CD4-positive, alpha-beta T cell (primary cell): ENCODE data around the gene CNTFR. TPM values are rescaled to one million over a fixed set of nuclear protein-coding genes. Genes with fewer than 3 reads are reported as not detected.

Source experiments
- ATAC-seq: fragments of 200-7000 bp; cut with Tn5 transposase; one replicate; pipeline ENCODE4 v1.10.0; 2022; ENCODE audit warnings: mild to moderate bottlenecking; ENCODE audit not compliant: poor library complexity
- CTCF ChIA-PET: fragments of 350-600 bp; sonication (Branson Sonifier 250); formaldehyde crosslinking; loops from one replicate; lab custom pipeline; 2021; ENCODE audit warnings: antibody characterized with exemption, inconsistent platforms; lab: Charles Lee
- POLR2A ChIA-PET: fragments of 350-600 bp; sonication (Branson Sonifier 250); formaldehyde crosslinking; loops from one replicate; lab custom pipeline; 2021; ENCODE audit warnings: antibody characterized with exemption, inconsistent platforms; lab: Charles Lee
- DNase-seq, 14 experiments: peaks; one replicate each; pipeline ENCODE4 v3.0.0-alpha.2; 2013 to 2020; ENCODE audit warnings: mixed read lengths in 2 of 14
- H3K27ac ChIP-seq, 2 donors: one replicate each; pipeline versions ENCODE4 v1.5.1 to v1.7.0; 2013; ENCODE audit warnings: low read length in 2 of 2, low read depth in 1 of 2, mild to moderate bottlenecking in 1 of 2
- H3K27me3 ChIP-seq, 2 experiments: 1 replicate in 1 of 2; 2 replicates in 1 of 2; pipeline versions ENCODE4 v1.6.1 to v1.7.0; 2013; ENCODE audit warnings: low read length in 2 of 2, control low read depth in 1 of 2, mild to moderate bottlenecking in 1 of 2, moderate library complexity in 1 of 2; ENCODE audit not compliant: insufficient read depth in 2 of 2, control insufficient read depth in 1 of 2
- H3K36me3 ChIP-seq: one replicate; pipeline ENCODE4 v1.6.1; 2013; ENCODE audit warnings: low read length, control low read depth; ENCODE audit not compliant: insufficient read depth
- H3K4me1 ChIP-seq: one replicate; pipeline ENCODE4 v1.6.1; 2013; ENCODE audit warnings: low read length, control low read depth; ENCODE audit not compliant: insufficient read depth
- H3K4me3 ChIP-seq: one replicate; pipeline ENCODE4 v1.5.1; 2013; ENCODE audit warnings: mild to moderate bottlenecking, low read length, moderate library complexity
- H3K9me3 ChIP-seq, 2 experiments: 1 replicate in 1 of 2; 2 replicates in 1 of 2; pipeline versions ENCODE4 v1.6.1 to v1.7.0; 2013; ENCODE audit warnings: low read length in 2 of 2, mild to moderate bottlenecking in 2 of 2, control low read depth in 1 of 2, moderate library complexity in 1 of 2; ENCODE audit not compliant: control insufficient read depth in 1 of 2, insufficient read depth in 1 of 2
- H3K27ac Mint-ChIP-seq: one replicate; pipeline ENCODE4 v1.8.0; 2020; ENCODE audit warnings: mixed read lengths
- H3K27me3 Mint-ChIP-seq: one replicate; pipeline ENCODE4 v1.8.0; 2021; ENCODE audit warnings: mixed read lengths
- H3K36me3 Mint-ChIP-seq: one replicate; pipeline ENCODE4 v1.8.0; 2021; ENCODE audit warnings: low read depth, mixed read lengths
- H3K4me1 Mint-ChIP-seq: one replicate; pipeline ENCODE4 v1.8.0; 2021; ENCODE audit warnings: low read depth, mixed read lengths
- H3K4me3 Mint-ChIP-seq: one replicate; pipeline ENCODE4 v1.8.0; 2020; ENCODE audit warnings: mild to moderate bottlenecking, mixed read lengths
- H3K9me3 Mint-ChIP-seq: one replicate; pipeline ENCODE4 v1.8.0; 2020; ENCODE audit warnings: mixed read lengths
- CTCF ChIP-seq: fragments of 200-600 bp; IDR thresholded peaks from one replicate; pipeline ENCODE4 v1.8.0; 2022; ENCODE audit warnings: antibody characterized with exemption, mild to moderate bottlenecking
- intact Hi-C, 2 experiments: fragments of 100-400 bp; cut with DNase I in 1 of 2; cut with micrococcal nuclease in 1 of 2; formaldehyde crosslinking; loops; one replicate each; pipeline versions ENCODE4 v1.15.1 to v1.9.0; 2023 to 2025; cut with DNase I, micrococcal nuclease
- total RNA-seq, 174 experiments: library from RNA in 2 of 174; stranded (reverse) in 2 of 174; gene quantifications; one replicate each; pipeline ENCODE4 v1.2.3 and lab custom pipeline; 2021 to 2026

Gene CNTFR
- total RNA-seq, 2 experiments from 2014 or later = not detected

- Mint-ChIP-seq H3K4me3 (no peak overlapping the region), H3K27ac (no peak overlapping the region), H3K27me3 (peaks cover 76% of the 10 kb centered on the region), H3K9me3 (no peaks in the 10 kb centered on the region), H3K36me3 (no peaks in the 10 kb centered on the region), H3K4me1 (no peaks in the 10 kb centered on the region)
- Histone ChIP-seq H3K27me3 (peaks cover 12 to 15% of the 10 kb centered on the region in 2 experiments), H3K36me3 (no peaks in the 10 kb centered on the region), H3K4me1 (no peaks in the 10 kb centered on the region), H3K9me3 (peaks cover 0 to 5% of the 10 kb centered on the region in 2 experiments), H3K27ac (no peak overlapping the region), H3K4me3 (no peak overlapping the region)
- DNase-seq (no peak), ATAC-seq (no peak)
- intact Hi-C loops = no loop called here
- POLR2A ChIA-PET = no interaction called here
- no peak for TF ChIP-seq CTCF
- CTCF ChIA-PET = no interaction called here
Measured at GRCh38 chr9:34571481-34571810, 18.1 kb downstream of the CNTFR start.

- H3K27me3 Mint-ChIP-seq = peaks cover 71% of the 10 kb centered on the region
- H3K27ac ChIP-seq = no peak overlapping the region
- H3K4me1 Mint-ChIP-seq = no peaks in the 10 kb centered on the region
- H3K27ac Mint-ChIP-seq = no peak overlapping the region
- no peak overlapping the region for H3K4me3 Mint-ChIP-seq
- POLR2A ChIA-PET = no interaction called here
- peaks cover 0 to 1% of the 10 kb centered on the region in 2 experiments for H3K9me3 ChIP-seq
- H3K27me3 ChIP-seq = peaks cover 15% of the 10 kb centered on the region in 2 experiments
- intact Hi-C loops = no loop called here
- no peak for DNase-seq
- CTCF ChIA-PET = no interaction called here
- H3K4me3 ChIP-seq = no peak overlapping the region
- no peak for TF ChIP-seq CTCF
- no peaks in the 10 kb centered on the region for H3K36me3 ChIP-seq
- no peaks in the 10 kb centered on the region for H3K9me3 Mint-ChIP-seq
- no peaks in the 10 kb centered on the region for H3K4me1 ChIP-seq
- ATAC-seq = no peak
- H3K36me3 Mint-ChIP-seq = no peaks in the 10 kb centered on the region
Measured at GRCh38 chr9:34570809-34571480, 18.6 kb downstream of the CNTFR start.

- Histone ChIP-seq H3K27ac (no peak overlapping the region), H3K4me3 (no peak overlapping the region), H3K4me1 (no peaks in the 10 kb centered on the region), H3K27me3 (peaks cover 12 to 15% of the 10 kb centered on the region in 2 experiments), H3K9me3 (no peaks in the 10 kb centered on the region), H3K36me3 (no peaks in the 10 kb centered on the region)
- H3K4me3 Mint-ChIP-seq = no peak overlapping the region
- intact Hi-C loops = no loop called here
- ChIA-PET POLR2A (no interaction called here), CTCF (no interaction called here)
- H3K27ac Mint-ChIP-seq = no peak overlapping the region
- no peak for TF ChIP-seq CTCF
- H3K4me1 Mint-ChIP-seq = no peaks in the 10 kb centered on the region
- no peaks in the 10 kb centered on the region for H3K36me3 Mint-ChIP-seq
- no peak for DNase-seq
- ATAC-seq = no peak
- H3K27me3 Mint-ChIP-seq = peaks cover 70% of the 10 kb centered on the region
- no peaks in the 10 kb centered on the region for H3K9me3 Mint-ChIP-seq
Measured at GRCh38 chr9:34570376-34570775, 19.1 kb downstream of the CNTFR start.
